Type B pancreatic cell (in vitro differentiated cells): Measurements from ENCODE around the gene TRIM47. TPM values are rescaled to one million over a fixed set of nuclear protein-coding genes. Genes with fewer than 3 reads are reported as not detected.

Source experiments
- DNase-seq: peaks from one replicate; pipeline ENCODE4 v3.0.0; 2021; ENCODE audit warnings: mixed read lengths; ENCODE audit not compliant: unreplicated experiment; ENCODE audit errors: extremely low spot score
- H3K27ac Mint-ChIP-seq: 2 replicates; pipeline ENCODE4 v1.8.0; 2021; ENCODE audit warnings: mild to moderate bottlenecking, mixed read lengths
- H3K27me3 Mint-ChIP-seq: 2 replicates; pipeline ENCODE4 v1.8.0; 2021; ENCODE audit warnings: mixed read lengths
- H3K36me3 Mint-ChIP-seq: 2 replicates; pipeline ENCODE4 v1.8.0; 2021; ENCODE audit warnings: mixed read lengths
- H3K4me1 Mint-ChIP-seq: one replicate; pipeline ENCODE4 v1.8.0; 2021; ENCODE audit warnings: mixed read lengths; ENCODE audit not compliant: unreplicated experiment
- H3K4me3 Mint-ChIP-seq: 2 replicates; pipeline ENCODE4 v1.8.0; 2021; ENCODE audit warnings: mild to moderate bottlenecking, mixed read lengths
- H3K9me3 Mint-ChIP-seq: 2 replicates; pipeline ENCODE4 v1.8.0; 2021; ENCODE audit warnings: mixed read lengths
- long read RNA-seq: library from polyadenylated mRNA; unstranded; transcript quantifications from one replicate; pipeline ENCODE4 v2.0.0, GENCODE V29; 2020
- total RNA-seq: library from RNA; stranded (reverse); gene quantifications from 2 replicates; pipeline ENCODE4 v1.2.1, GENCODE V29; 2021; ENCODE audit warnings: low replicate concordance
- TF ChIP-seq, protein P1 (sequence below): fragments of 200-600 bp; sonication (generic); conservative IDR thresholded peaks from 2 replicates; pipeline ENCODE4 v1.5.0; 2021; ENCODE audit warnings: antibody characterized with exemption, mild to moderate bottlenecking

TRIM47 gene
- 1.9 and 3.1 TPM in 2 replicates for total RNA-seq
- long read RNA-seq, partial matches to known transcripts, result 0 of 1 reads
- long read RNA-seq, other reads (novel, unspliced or antisense), result 0 of 1 reads

GRCh38 chr17:75878174-75878998 lies at the start of gene TRIM47:
Gene TRIM47 (minus strand): TSS chr17:75878581. CDS start chr17:75878548, 33 bp downstream.
- Mint-ChIP-seq H3K27me3 (peaks cover 48% of the 10 kb centered on the region), H3K9me3 (no peaks in the 10 kb centered on the region), H3K36me3 (no peaks in the 10 kb centered on the region), H3K4me3 (peak within 1 kb of the TSS; percentile 77), H3K4me1 (no peaks in the 10 kb centered on the region), H3K27ac (peak within 1 kb of the TSS; percentile 34)
- no peak for DNase-seq
- TF ChIP-seq, protein P1, sequence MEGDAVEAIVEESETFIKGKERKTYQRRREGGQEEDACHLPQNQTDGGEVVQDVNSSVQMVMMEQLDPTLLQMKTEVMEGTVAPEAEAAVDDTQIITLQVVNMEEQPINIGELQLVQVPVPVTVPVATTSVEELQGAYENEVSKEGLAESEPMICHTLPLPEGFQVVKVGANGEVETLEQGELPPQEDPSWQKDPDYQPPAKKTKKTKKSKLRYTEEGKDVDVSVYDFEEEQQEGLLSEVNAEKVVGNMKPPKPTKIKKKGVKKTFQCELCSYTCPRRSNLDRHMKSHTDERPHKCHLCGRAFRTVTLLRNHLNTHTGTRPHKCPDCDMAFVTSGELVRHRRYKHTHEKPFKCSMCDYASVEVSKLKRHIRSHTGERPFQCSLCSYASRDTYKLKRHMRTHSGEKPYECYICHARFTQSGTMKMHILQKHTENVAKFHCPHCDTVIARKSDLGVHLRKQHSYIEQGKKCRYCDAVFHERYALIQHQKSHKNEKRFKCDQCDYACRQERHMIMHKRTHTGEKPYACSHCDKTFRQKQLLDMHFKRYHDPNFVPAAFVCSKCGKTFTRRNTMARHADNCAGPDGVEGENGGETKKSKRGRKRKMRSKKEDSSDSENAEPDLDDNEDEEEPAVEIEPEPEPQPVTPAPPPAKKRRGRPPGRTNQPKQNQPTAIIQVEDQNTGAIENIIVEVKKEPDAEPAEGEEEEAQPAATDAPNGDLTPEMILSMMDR, result peak; percentile 22

GRCh38 chr17:75927286-75927922 lies 49.0 kb upstream of the TRIM47 start:
- Mint-ChIP-seq H3K36me3 (no peaks in the 10 kb centered on the region), H3K4me1 (no peaks in the 10 kb centered on the region), H3K27me3 (no peaks in the 10 kb centered on the region), H3K27ac (no peak overlapping the region), H3K9me3 (no peaks in the 10 kb centered on the region), H3K4me3 (no peak overlapping the region)
- no peak for DNase-seq
- TF ChIP-seq, protein P1, result peak; percentile 61

- Mint-ChIP-seq H3K4me1 (no peaks in the 10 kb centered on the region), H3K9me3 (no peaks in the 10 kb centered on the region), H3K27me3 (no peaks in the 10 kb centered on the region), H3K27ac (no peak overlapping the region), H3K4me3 (no peak overlapping the region), H3K36me3 (no peaks in the 10 kb centered on the region)
- no peak for DNase-seq
- TF ChIP-seq, protein P1, result no peak
Measured at GRCh38 chr17:75926456-75926855, 48.1 kb upstream of the TRIM47 start.

GRCh38 chr17:75925912-75926311 lies 47.5 kb upstream of the TRIM47 start:
- Mint-ChIP-seq H3K27me3 (no peaks in the 10 kb centered on the region), H3K36me3 (no peaks in the 10 kb centered on the region), H3K9me3 (no peaks in the 10 kb centered on the region), H3K4me3 (no peak overlapping the region), H3K4me1 (no peaks in the 10 kb centered on the region), H3K27ac (no peak overlapping the region)
- TF ChIP-seq, protein P1, result no peak
- DNase-seq, result no peak

GRCh38 chr17:75925103-75925502 lies 46.7 kb upstream of the TRIM47 start:
- Mint-ChIP-seq H3K27me3 (no peaks in the 10 kb centered on the region), H3K36me3 (no peaks in the 10 kb centered on the region), H3K4me3 (no peak overlapping the region), H3K9me3 (no peaks in the 10 kb centered on the region), H3K27ac (no peak overlapping the region), H3K4me1 (no peaks in the 10 kb centered on the region)
- DNase-seq, result no peak
- TF ChIP-seq, protein P1, result no peak
